Central memory CD8-positive, alpha-beta T cell (primary cell): ENCODE results near the gene MTFP1.

ENCODE experiments used
- ATAC-seq: fragments of 150-1000 bp; cut with Tn5 transposase; replicated peaks from 2 replicates; pipeline ENCODE4 v1.10.0; 2022; ENCODE audit warnings: mild to moderate bottlenecking, moderate FRiP score, moderate number of reproducible peaks; ENCODE audit not compliant: poor library complexity, severe bottlenecking; ENCODE audit errors: extremely low read depth
- DNase-seq, 2 donors: peaks; one replicate each; pipeline ENCODE4 v3.0.0; 2021; ENCODE audit warnings: low spot score in 2 of 2
- H3K27ac Mint-ChIP-seq: one replicate; pipeline ENCODE4 v1.8.0; 2022; ENCODE audit warnings: low read depth, mild to moderate bottlenecking, moderate library complexity, mixed read lengths
- H3K27me3 Mint-ChIP-seq: one replicate; pipeline ENCODE4 v1.8.0; 2022; ENCODE audit warnings: mixed read lengths
- H3K36me3 Mint-ChIP-seq: one replicate; pipeline ENCODE4 v1.8.0; 2022; ENCODE audit warnings: mild to moderate bottlenecking, moderate library complexity, mixed read lengths; ENCODE audit not compliant: insufficient read depth
- H3K4me1 Mint-ChIP-seq: one replicate; pipeline ENCODE4 v1.8.0; 2022; ENCODE audit warnings: mixed read lengths
- H3K4me3 Mint-ChIP-seq: one replicate; pipeline ENCODE4 v1.8.0; 2022; ENCODE audit warnings: mild to moderate bottlenecking, moderate library complexity, mixed read lengths
- H3K9me3 Mint-ChIP-seq: one replicate; pipeline ENCODE4 v1.8.0; 2022; ENCODE audit warnings: mixed read lengths

Gene MTFP1

GRCh38 chr22:30423959-30424533 lies 1.5 kb upstream of the MTFP1 start:
- Mint-ChIP-seq H3K4me1 (peaks cover 59% of the 10 kb centered on the region), H3K27ac (peak overlapping the region; percentile 97), H3K4me3 (peak overlapping the region; percentile 89), H3K9me3 (no peaks in the 10 kb centered on the region), H3K27me3 (no peaks in the 10 kb centered on the region), H3K36me3 (peaks cover 20% of the 10 kb centered on the region)
- DNase-seq (peak; percentile 92 to 97), ATAC-seq (peak; percentile 85)

- Mint-ChIP-seq H3K36me3 (peaks cover 20% of the 10 kb centered on the region), H3K27me3 (no peaks in the 10 kb centered on the region), H3K9me3 (no peaks in the 10 kb centered on the region), H3K4me1 (peaks cover 59% of the 10 kb centered on the region), H3K27ac (peak overlapping the region; percentile 97), H3K4me3 (peak overlapping the region; percentile 89)
- DNase-seq (no peak), ATAC-seq (peak; percentile 1)
These were observed 838 bp upstream of the MTFP1 start for GRCh38 chr22:30424534-30425326.

GRCh38 chr22:30425327-30425615 lies 297 bp upstream of the MTFP1 start:
- H3K9me3 Mint-ChIP-seq: no peaks in the 10 kb centered on the region
- ATAC-seq: no peak
- no peaks in the 10 kb centered on the region for H3K27me3 Mint-ChIP-seq
- H3K36me3 Mint-ChIP-seq: peaks cover 20% of the 10 kb centered on the region
- H3K4me3 Mint-ChIP-seq: peak overlapping the region; percentile 89
- H3K4me1 Mint-ChIP-seq: peaks cover 59% of the 10 kb centered on the region
- no peak for DNase-seq
- peak overlapping the region; percentile 97 for H3K27ac Mint-ChIP-seq

GRCh38 chr22:30426388-30427353 lies 1.1 kb downstream of the MTFP1 start:
- Mint-ChIP-seq H3K9me3 (no peaks in the 10 kb centered on the region), H3K4me1 (peaks cover 51% of the 10 kb centered on the region), H3K27ac (peak overlapping the region; percentile 97), H3K27me3 (no peaks in the 10 kb centered on the region), H3K36me3 (peaks cover 19% of the 10 kb centered on the region), H3K4me3 (peak overlapping the region; percentile 89)
- DNase-seq: peak; percentile 82 to 85
- ATAC-seq: peak; percentile 47

GRCh38 chr22:30427871-30428270 lies 2.3 kb downstream of the MTFP1 start:
- peak overlapping the region; percentile 16 for H3K4me3 Mint-ChIP-seq
- no peak for DNase-seq
- peaks cover 19% of the 10 kb centered on the region for H3K36me3 Mint-ChIP-seq
- H3K4me1 Mint-ChIP-seq: peaks cover 39% of the 10 kb centered on the region
- no peaks in the 10 kb centered on the region for H3K9me3 Mint-ChIP-seq
- no peak overlapping the region for H3K27ac Mint-ChIP-seq
- no peaks in the 10 kb centered on the region for H3K27me3 Mint-ChIP-seq
- no peak for ATAC-seq

- Mint-ChIP-seq H3K4me3 (no peak overlapping the region), H3K9me3 (no peaks in the 10 kb centered on the region), H3K4me1 (peaks cover 29% of the 10 kb centered on the region), H3K27me3 (no peaks in the 10 kb centered on the region), H3K27ac (peak overlapping the region; percentile 4), H3K36me3 (peaks cover 11% of the 10 kb centered on the region)
- DNase-seq: no peak
- no peak for ATAC-seq
These were observed 4.3 kb downstream of the MTFP1 start for GRCh38 chr22:30429887-30430286.

- peaks cover 12% of the 10 kb centered on the region for H3K36me3 Mint-ChIP-seq
- no peak for DNase-seq
- no peak for ATAC-seq
- no peaks in the 10 kb centered on the region for H3K27me3 Mint-ChIP-seq
- peaks cover 29% of the 10 kb centered on the region for H3K4me1 Mint-ChIP-seq
- H3K27ac Mint-ChIP-seq: no peak overlapping the region
- H3K4me3 Mint-ChIP-seq: no peak overlapping the region
- no peaks in the 10 kb centered on the region for H3K9me3 Mint-ChIP-seq
These were observed 5.4 kb downstream of the MTFP1 start for GRCh38 chr22:30430933-30431332.

- H3K27ac Mint-ChIP-seq: no peak overlapping the region
- peaks cover 15% of the 10 kb centered on the region for H3K36me3 Mint-ChIP-seq
- no peak for DNase-seq
- no peak overlapping the region for H3K4me3 Mint-ChIP-seq
- ATAC-seq: no peak
- no peaks in the 10 kb centered on the region for H3K27me3 Mint-ChIP-seq
- peaks cover 20% of the 10 kb centered on the region for H3K4me1 Mint-ChIP-seq
- no peaks in the 10 kb centered on the region for H3K9me3 Mint-ChIP-seq
These were observed 6.5 kb downstream of the MTFP1 start for GRCh38 chr22:30432096-30432495.

- ATAC-seq (no peak), DNase-seq (no peak)
- H3K4me3 Mint-ChIP-seq: no peak overlapping the region
- H3K9me3 Mint-ChIP-seq: no peaks in the 10 kb centered on the region
- peaks cover 15% of the 10 kb centered on the region for H3K36me3 Mint-ChIP-seq
- H3K27me3 Mint-ChIP-seq: no peaks in the 10 kb centered on the region
- H3K27ac Mint-ChIP-seq: no peak overlapping the region
- H3K4me1 Mint-ChIP-seq: peaks cover 18% of the 10 kb centered on the region
These were observed 7.0 kb downstream of the MTFP1 start for GRCh38 chr22:30432520-30432919.

GRCh38 chr22:30433227-30433626 lies 7.7 kb downstream of the MTFP1 start:
- no peak overlapping the region for H3K27ac Mint-ChIP-seq
- no peaks in the 10 kb centered on the region for H3K9me3 Mint-ChIP-seq
- H3K36me3 Mint-ChIP-seq: peaks cover 17% of the 10 kb centered on the region
- peaks cover 5% of the 10 kb centered on the region for H3K27me3 Mint-ChIP-seq
- ATAC-seq (no peak), DNase-seq (no peak)
- H3K4me1 Mint-ChIP-seq: peaks cover 18% of the 10 kb centered on the region
- no peak overlapping the region for H3K4me3 Mint-ChIP-seq

GRCh38 chr22:30433773-30434172 lies 8.2 kb downstream of the MTFP1 start:
- DNase-seq (no peak), ATAC-seq (no peak)
- no peaks in the 10 kb centered on the region for H3K9me3 Mint-ChIP-seq
- peaks cover 18% of the 10 kb centered on the region for H3K4me1 Mint-ChIP-seq
- H3K4me3 Mint-ChIP-seq: no peak overlapping the region
- H3K27ac Mint-ChIP-seq: no peak overlapping the region
- H3K27me3 Mint-ChIP-seq: peaks cover 11% of the 10 kb centered on the region
- peaks cover 15% of the 10 kb centered on the region for H3K36me3 Mint-ChIP-seq

GRCh38 chr22:30434843-30435242 lies 9.3 kb downstream of the MTFP1 start:
- H3K36me3 Mint-ChIP-seq: peaks cover 15% of the 10 kb centered on the region
- H3K4me1 Mint-ChIP-seq: peaks cover 18% of the 10 kb centered on the region

More at GRCh38 chr22:30434843-30435242, 9.3 kb downstream of the MTFP1 start:
- peak overlapping the region; percentile 96 for H3K27ac Mint-ChIP-seq
- peak overlapping the region; percentile 55 for H3K4me3 Mint-ChIP-seq
- DNase-seq (no peak), ATAC-seq (no peak)
- no peaks in the 10 kb centered on the region for H3K9me3 Mint-ChIP-seq
- H3K27me3 Mint-ChIP-seq: peaks cover 21% of the 10 kb centered on the region
